Ectodermal cell (in vitro differentiated cells): ENCODE data around the gene GMDS.

Experiments
- H3K27ac ChIP-seq: 2 replicates; pipeline ENCODE4 v1.7.0; 2013; ENCODE audit warnings: mild to moderate bottlenecking, low read depth, low read length; ENCODE audit not compliant: insufficient read depth, poor library complexity, severe bottlenecking
- H3K27me3 ChIP-seq: 2 replicates; pipeline ENCODE4 v1.7.0; 2013; ENCODE audit warnings: mild to moderate bottlenecking, low read length; ENCODE audit not compliant: insufficient read depth, control insufficient read depth, poor library complexity, severe bottlenecking
- H3K36me3 ChIP-seq: one replicate; pipeline ENCODE4 v1.7.0; 2013; ENCODE audit warnings: low read length; ENCODE audit not compliant: control insufficient read depth, insufficient read depth
- H3K4me1 ChIP-seq: one replicate; pipeline ENCODE4 v1.7.0; 2013; ENCODE audit warnings: low read length; ENCODE audit not compliant: control insufficient read depth, insufficient read depth
- H3K4me3 ChIP-seq: 2 replicates; pipeline ENCODE4 v1.7.0; 2013; ENCODE audit warnings: low read depth, low read length, control low read depth; ENCODE audit not compliant: insufficient read depth
- H3K9me3 ChIP-seq: 2 replicates; pipeline ENCODE4 v1.7.0; 2013; ENCODE audit warnings: mild to moderate bottlenecking, low read length, moderate library complexity; ENCODE audit not compliant: control insufficient read depth
- WGBS, 2 experiments: methylation state at CpG; one replicate each; pipeline ENCODE4 v1.1.7; 2013; ENCODE audit warnings: missing lambda C conversion rate in 2 of 2; 5-methylcytosine and 5-hydroxymethylcytosine counted together

Gene GMDS

GRCh38 chr6:1770968-1771723, 474.3 kb downstream of the GMDS start:
- WGBS, 2 experiments: 91 to 97% methylated on average over 5 of the region's 5 CpGs
- H3K27me3 ChIP-seq: no peaks in the 10 kb centered on the region
- no peaks in the 10 kb centered on the region for H3K9me3 ChIP-seq
- no peak overlapping the region for H3K27ac ChIP-seq
- no peak overlapping the region for H3K4me3 ChIP-seq
- no peaks in the 10 kb centered on the region for H3K36me3 ChIP-seq
- no peaks in the 10 kb centered on the region for H3K4me1 ChIP-seq

GRCh38 chr6:1770435-1770843, 475.0 kb downstream of the GMDS start:
- no peaks in the 10 kb centered on the region for H3K9me3 ChIP-seq
- H3K4me3 ChIP-seq: no peak overlapping the region
- no peaks in the 10 kb centered on the region for H3K27me3 ChIP-seq
- no peaks in the 10 kb centered on the region for H3K36me3 ChIP-seq
- 94% methylated on average over 7 of the region's 7 CpGs for WGBS, 2 experiments
- no peaks in the 10 kb centered on the region for H3K4me1 ChIP-seq
- no peak overlapping the region for H3K27ac ChIP-seq

- H3K27ac ChIP-seq: no peak overlapping the region
- 82 to 83% methylated on average over 7 of the region's 7 CpGs for WGBS, 2 experiments
These were observed 477.7 kb downstream of the GMDS start for GRCh38 chr6:1767481-1768246.

GRCh38 chr6:1766654-1767053, 478.8 kb downstream of the GMDS start:
- Histone ChIP-seq H3K27me3 (no peaks in the 10 kb centered on the region), H3K27ac (no peak overlapping the region), H3K36me3 (no peaks in the 10 kb centered on the region), H3K9me3 (no peaks in the 10 kb centered on the region), H3K4me1 (no peaks in the 10 kb centered on the region), H3K4me3 (no peak overlapping the region)
- WGBS, 2 experiments: 81 to 83% methylated on average over 8 of the region's 8 CpGs

More at GRCh38 chr6:1767481-1768246, 477.7 kb downstream of the GMDS start:
- no peaks in the 10 kb centered on the region for H3K9me3 ChIP-seq
- no peak overlapping the region for H3K4me3 ChIP-seq
- H3K36me3 ChIP-seq: no peaks in the 10 kb centered on the region
- H3K27me3 ChIP-seq: no peaks in the 10 kb centered on the region
- no peaks in the 10 kb centered on the region for H3K4me1 ChIP-seq

GRCh38 chr6:1765160-1765903, 480.1 kb downstream of the GMDS start:
- H3K4me1 ChIP-seq: no peaks in the 10 kb centered on the region
- no peak overlapping the region for H3K27ac ChIP-seq
- no peaks in the 10 kb centered on the region for H3K27me3 ChIP-seq
- no peak overlapping the region for H3K4me3 ChIP-seq
- 95 to 96% methylated on average over 16 to 17 of the region's 17 CpGs for WGBS, 2 experiments
- H3K9me3 ChIP-seq: no peaks in the 10 kb centered on the region
- no peaks in the 10 kb centered on the region for H3K36me3 ChIP-seq

- Histone ChIP-seq H3K27me3 (no peaks in the 10 kb centered on the region), H3K4me3 (no peak overlapping the region), H3K9me3 (no peaks in the 10 kb centered on the region), H3K4me1 (no peaks in the 10 kb centered on the region), H3K36me3 (no peaks in the 10 kb centered on the region), H3K27ac (no peak overlapping the region)
- WGBS, 2 experiments: 93 to 94% methylated on average over 9 of the region's 9 CpGs
These were observed 480.9 kb downstream of the GMDS start for GRCh38 chr6:1764397-1764987.

- no peaks in the 10 kb centered on the region for H3K4me1 ChIP-seq
- no peaks in the 10 kb centered on the region for H3K36me3 ChIP-seq
- H3K27ac ChIP-seq: no peak overlapping the region
- no peaks in the 10 kb centered on the region for H3K27me3 ChIP-seq
- H3K9me3 ChIP-seq: no peaks in the 10 kb centered on the region
- no peak overlapping the region for H3K4me3 ChIP-seq
- WGBS, 2 experiments: 95 to 97% methylated on average over 6 of the region's 6 CpGs
These were observed 482.0 kb downstream of the GMDS start for GRCh38 chr6:1763404-1763803.

GRCh38 chr6:1762203-1762602, 483.2 kb downstream of the GMDS start:
- Histone ChIP-seq H3K9me3 (no peaks in the 10 kb centered on the region), H3K4me3 (no peak overlapping the region), H3K27me3 (no peaks in the 10 kb centered on the region), H3K36me3 (no peaks in the 10 kb centered on the region), H3K4me1 (no peaks in the 10 kb centered on the region), H3K27ac (no peak overlapping the region)
- WGBS, 2 experiments: 96% methylated on average over 9 of the region's 9 CpGs

- H3K36me3 ChIP-seq: no peaks in the 10 kb centered on the region
- no peak overlapping the region for H3K27ac ChIP-seq
- no peaks in the 10 kb centered on the region for H3K27me3 ChIP-seq
- no peaks in the 10 kb centered on the region for H3K9me3 ChIP-seq
- 94 to 100% methylated on average over 4 of the region's 4 CpGs for WGBS, 2 experiments
- H3K4me3 ChIP-seq: no peak overlapping the region
- no peaks in the 10 kb centered on the region for H3K4me1 ChIP-seq
These were observed 483.9 kb downstream of the GMDS start for GRCh38 chr6:1761477-1761877.

- H3K4me3 ChIP-seq: no peak overlapping the region
- no peaks in the 10 kb centered on the region for H3K36me3 ChIP-seq
- no peaks in the 10 kb centered on the region for H3K9me3 ChIP-seq
- no peaks in the 10 kb centered on the region for H3K27me3 ChIP-seq
- no peak overlapping the region for H3K27ac ChIP-seq
- WGBS, 2 experiments: 90 to 100% methylated on average over 1 to 2 of the region's 2 CpGs
- H3K4me1 ChIP-seq: no peaks in the 10 kb centered on the region
These were observed 484.5 kb downstream of the GMDS start for GRCh38 chr6:1760876-1761275.
